OCI-LY3 (cell line): ENCODE measurements around the gene KLHDC9.

Experiments used
- H2AFZ ChIP-seq: fragments of 200-600, 300-600 bp; shearing (Covaris generic); 2 replicates; pipeline ENCODE4 v1.6.0; 2014; ENCODE audit warnings: antibody characterized with exemption, low read depth, low read length
- H3K27ac ChIP-seq: fragments of 200-600, 300-600 bp; sonication (generic); 2 replicates; pipeline ENCODE4 v1.5.1; 2014; ENCODE audit warnings: mild to moderate bottlenecking, low read length, moderate library complexity, mixed read lengths
- H3K27me3 ChIP-seq: fragments of 200-600, 300-600 bp; sonication (generic); 2 replicates; pipeline ENCODE4 v1.6.1; 2014; ENCODE audit warnings: low read depth, low read length, mixed read lengths
- H3K36me3 ChIP-seq: fragments of 200-600, 300-600 bp; sonication (generic); replicated peaks from 2 replicates; pipeline ENCODE3; 2014; ENCODE audit warnings: low read depth, low read length, mixed read lengths
- H3K4me1 ChIP-seq: fragments of 300-600, 200-600 bp; sonication (generic); 2 replicates; pipeline ENCODE4 v1.6.1; 2014; ENCODE audit warnings: low read length, mixed read lengths
- H3K4me2 ChIP-seq: fragments of 200-600, 300-600 bp; sonication (generic); 2 replicates; pipeline ENCODE4 v1.6.1; 2014; ENCODE audit warnings: low read length, mixed read lengths
- H3K4me3 ChIP-seq: fragments of 300-600, 200-600 bp; sonication (generic); 2 replicates; pipeline ENCODE4 v1.5.1; 2014; ENCODE audit warnings: antibody characterized with exemption, mild to moderate bottlenecking, low read length, moderate library complexity
- H3K79me2 ChIP-seq: fragments of 300-600, 200-600 bp; shearing (Covaris generic); 2 replicates; pipeline ENCODE4 v1.6.1; 2014; ENCODE audit warnings: mild to moderate bottlenecking, low read length, mixed read lengths
- H3K9ac ChIP-seq: fragments of 300-600, 200-600 bp; shearing (Covaris generic); 2 replicates; pipeline ENCODE4 v1.6.0; 2014; ENCODE audit warnings: mild to moderate bottlenecking, low read length, moderate library complexity
- H3K9me3 ChIP-seq: fragments of 200-600, 300-600 bp; shearing (Covaris generic); 2 replicates; pipeline ENCODE4 v1.6.1; 2014; ENCODE audit warnings: low read length, mixed read lengths; ENCODE audit not compliant: insufficient read depth
- H4K20me1 ChIP-seq: fragments of 200-600, 300-600 bp; sonication (generic); 2 replicates; pipeline ENCODE4 v1.6.1; 2016; ENCODE audit warnings: low read length, mixed read lengths; ENCODE audit not compliant: insufficient read depth
- EZH2phosphoT487 ChIP-seq: fragments of 200-600 bp; shearing (Covaris generic); IDR thresholded peaks from 2 replicates; pipeline ENCODE4 v1.6.1; 2018; ENCODE audit warnings: antibody characterized with exemption, mixed run types, low read depth
- TF ChIP-seq, protein P1 (sequence below): fragments of 200-600, 300-600 bp; sonication (generic); IDR thresholded peaks from 2 replicates; pipeline ENCODE4 v1.5.1; 2014; ENCODE audit warnings: antibody characterized with exemption, low read length, low read depth

Gene KLHDC9

DNA sequence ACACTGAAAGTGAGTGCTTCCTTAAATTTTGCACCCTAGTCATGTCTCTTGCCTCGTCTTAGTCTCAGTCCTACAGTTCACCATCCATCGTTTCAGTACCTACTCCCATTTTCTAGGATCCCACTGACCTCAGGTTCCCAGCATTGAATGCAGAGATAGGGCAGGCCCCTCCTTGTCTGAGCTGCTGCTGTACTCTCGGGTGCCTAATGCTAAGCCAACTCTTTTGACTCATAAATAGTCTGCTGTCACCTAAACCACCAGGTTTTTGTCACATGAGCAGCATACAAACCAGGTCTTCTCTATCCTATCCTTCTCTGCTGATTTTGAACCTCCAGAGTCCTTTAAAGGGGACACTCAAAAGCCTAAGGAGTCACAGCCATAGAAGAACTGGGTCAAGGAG lies 31.5 kb upstream of the KLHDC9 start:
- H3K4me3 ChIP-seq = no peak overlapping the region
- H3K36me3 ChIP-seq = peaks cover 26% of the 10 kb centered on the region
- TF ChIP-seq EZH2phosphoT487 = no peak
- TF ChIP-seq, protein P1, sequence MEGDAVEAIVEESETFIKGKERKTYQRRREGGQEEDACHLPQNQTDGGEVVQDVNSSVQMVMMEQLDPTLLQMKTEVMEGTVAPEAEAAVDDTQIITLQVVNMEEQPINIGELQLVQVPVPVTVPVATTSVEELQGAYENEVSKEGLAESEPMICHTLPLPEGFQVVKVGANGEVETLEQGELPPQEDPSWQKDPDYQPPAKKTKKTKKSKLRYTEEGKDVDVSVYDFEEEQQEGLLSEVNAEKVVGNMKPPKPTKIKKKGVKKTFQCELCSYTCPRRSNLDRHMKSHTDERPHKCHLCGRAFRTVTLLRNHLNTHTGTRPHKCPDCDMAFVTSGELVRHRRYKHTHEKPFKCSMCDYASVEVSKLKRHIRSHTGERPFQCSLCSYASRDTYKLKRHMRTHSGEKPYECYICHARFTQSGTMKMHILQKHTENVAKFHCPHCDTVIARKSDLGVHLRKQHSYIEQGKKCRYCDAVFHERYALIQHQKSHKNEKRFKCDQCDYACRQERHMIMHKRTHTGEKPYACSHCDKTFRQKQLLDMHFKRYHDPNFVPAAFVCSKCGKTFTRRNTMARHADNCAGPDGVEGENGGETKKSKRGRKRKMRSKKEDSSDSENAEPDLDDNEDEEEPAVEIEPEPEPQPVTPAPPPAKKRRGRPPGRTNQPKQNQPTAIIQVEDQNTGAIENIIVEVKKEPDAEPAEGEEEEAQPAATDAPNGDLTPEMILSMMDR = no peak
- H3K27me3 ChIP-seq = no peaks in the 10 kb centered on the region
- peaks cover 30% of the 10 kb centered on the region for H3K4me1 ChIP-seq
- no peaks in the 10 kb centered on the region for H3K9me3 ChIP-seq
- H3K79me2 ChIP-seq = peaks cover 72% of the 10 kb centered on the region
- peak overlapping the region; percentile 2; the same call in 1 of the 2 replicates for H3K4me2 ChIP-seq
- H3K9ac ChIP-seq = no peak overlapping the region
- no peak overlapping the region for H2AFZ ChIP-seq
- no peak overlapping the region for H3K27ac ChIP-seq
- H4K20me1 ChIP-seq = peaks cover 43% of the 10 kb centered on the region

DNA sequence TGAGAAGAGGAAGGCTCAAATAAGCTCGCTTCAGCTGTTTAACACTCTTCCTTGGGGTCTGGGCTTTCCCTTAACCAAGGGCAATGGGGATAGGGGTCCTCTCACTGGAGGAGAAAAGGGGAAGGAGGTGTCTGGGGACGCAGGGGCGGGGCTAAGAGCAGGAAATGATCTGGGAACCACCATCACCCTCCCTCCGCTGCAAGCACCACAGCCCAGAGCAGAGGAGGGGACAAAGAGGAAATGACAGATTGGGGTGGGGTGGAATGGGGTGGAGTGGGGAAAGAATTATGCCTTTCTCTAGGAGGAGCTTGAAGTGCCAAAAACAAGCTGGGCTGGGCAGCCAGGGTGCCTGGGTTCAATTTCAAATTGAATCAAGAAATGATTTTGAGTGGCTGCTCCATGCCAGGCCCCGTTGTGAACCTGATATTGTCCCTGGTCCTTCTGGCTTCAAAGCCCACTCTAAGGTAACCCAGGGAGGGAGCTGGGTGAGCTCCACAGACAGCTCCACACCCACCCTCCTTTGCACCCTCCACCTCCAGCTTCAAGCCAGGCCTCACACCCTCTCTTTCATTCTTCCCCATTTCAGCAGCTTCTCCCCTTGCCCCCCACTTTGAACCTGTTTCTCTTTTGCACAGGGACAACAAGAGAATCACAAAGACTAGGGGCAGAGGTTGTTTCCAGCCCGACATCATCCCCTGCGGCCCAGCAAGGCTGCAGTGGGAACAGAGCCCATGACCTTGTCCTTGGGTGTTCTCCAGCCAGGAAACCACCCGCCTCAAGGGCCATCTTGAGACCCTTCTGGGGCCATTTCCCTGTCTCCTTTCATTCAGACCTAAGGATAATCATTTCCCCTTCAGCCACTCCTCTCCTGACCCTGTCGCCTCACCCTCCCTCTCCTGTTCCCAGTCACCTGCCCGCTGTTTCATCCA lies 29.6 kb upstream of the KLHDC9 start:
- Histone ChIP-seq H4K20me1 (peaks cover 31% of the 10 kb centered on the region), H3K9me3 (no peaks in the 10 kb centered on the region), H3K36me3 (peaks cover 19% of the 10 kb centered on the region), H2AFZ (no peak overlapping the region), H3K27me3 (no peaks in the 10 kb centered on the region), H3K27ac (peak overlapping the region; percentile 89), H3K9ac (peak overlapping the region; percentile 99), H3K4me2 (peak overlapping the region; percentile 88), H3K4me3 (peak overlapping the region; percentile 90), H3K79me2 (peaks cover 58% of the 10 kb centered on the region), H3K4me1 (peaks cover 35% of the 10 kb centered on the region)
- TF ChIP-seq, protein P1 = no peak
- TF ChIP-seq EZH2phosphoT487 = no peak

DNA sequence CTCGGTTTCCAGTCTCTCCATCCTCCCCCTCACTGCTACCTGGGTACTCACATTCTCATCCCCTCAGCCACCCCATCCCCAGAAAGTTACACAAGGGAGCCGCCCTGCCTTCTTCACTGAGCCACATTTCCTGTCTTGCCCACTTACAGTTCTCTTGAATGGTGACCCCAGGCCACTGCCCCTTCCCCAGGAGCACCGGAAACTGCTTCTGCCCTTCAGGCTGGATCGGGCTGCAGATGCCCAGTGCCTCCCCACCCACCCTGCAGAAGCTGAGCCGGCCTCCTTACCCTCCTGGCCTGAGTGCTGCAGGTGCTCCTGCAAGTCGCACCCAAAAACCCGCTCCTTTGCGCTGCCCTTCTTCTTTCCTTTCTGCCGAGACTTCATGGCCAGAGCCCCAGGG lies 28.9 kb upstream of the KLHDC9 start:
- Histone ChIP-seq H3K4me2 (peak overlapping the region; percentile 88), H4K20me1 (peaks cover 26% of the 10 kb centered on the region), H3K4me3 (peak overlapping the region; percentile 90), H3K4me1 (peaks cover 35% of the 10 kb centered on the region), H3K79me2 (peaks cover 52% of the 10 kb centered on the region), H3K9ac (peak overlapping the region; percentile 99), H3K27me3 (no peaks in the 10 kb centered on the region), H3K36me3 (peaks cover 19% of the 10 kb centered on the region), H2AFZ (no peak overlapping the region), H3K27ac (peak overlapping the region; percentile 89), H3K9me3 (no peaks in the 10 kb centered on the region)
- TF ChIP-seq, protein P1 = no peak
- no peak for TF ChIP-seq EZH2phosphoT487

DNA sequence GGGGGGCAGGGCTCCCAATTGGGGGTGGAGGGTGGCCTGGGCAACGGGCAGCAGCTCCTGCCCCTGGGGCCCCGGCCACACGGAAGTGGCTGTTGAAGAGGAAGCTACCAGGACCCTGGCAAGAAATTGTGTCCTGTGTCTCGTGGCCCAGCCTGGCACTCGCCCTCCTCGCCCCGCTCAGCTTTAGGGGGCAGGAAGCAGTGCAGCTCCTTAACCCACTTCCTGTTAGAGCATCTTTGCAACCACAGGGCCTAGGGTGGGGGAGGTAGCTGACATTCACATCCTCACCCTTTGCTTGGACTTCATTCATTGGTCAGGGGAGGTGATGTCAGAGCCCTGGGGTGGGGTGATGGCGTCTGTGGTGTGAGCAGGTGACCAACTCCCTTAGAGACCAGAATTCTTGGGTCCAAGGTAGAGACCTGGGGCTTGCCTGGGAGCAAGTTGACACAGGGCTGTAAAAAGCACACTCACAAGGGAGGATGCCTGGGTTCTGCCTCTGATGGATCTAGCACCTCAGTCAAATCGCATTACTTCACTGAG lies 28.4 kb upstream of the KLHDC9 start, which contains the start of gene ARHGAP30:
Gene ARHGAP30, minus strand, starts transcription at position 161 of the 540 bp plus-strand sequence. CDS start 267 bp downstream, outside the sequence.
- peaks cover 19% of the 10 kb centered on the region for H3K36me3 ChIP-seq
- H4K20me1 ChIP-seq = peaks cover 23% of the 10 kb centered on the region
- H3K4me3 ChIP-seq = peak within 1 kb of the TSS; percentile 90
- H3K27ac ChIP-seq = peak within 1 kb of the TSS; percentile 89
- H3K79me2 ChIP-seq = peaks cover 47% of the 10 kb centered on the region
- H3K4me2 ChIP-seq = peak within 1 kb of the TSS; percentile 88
- H3K9ac ChIP-seq = peak within 1 kb of the TSS; percentile 99
- H3K4me1 ChIP-seq = peaks cover 35% of the 10 kb centered on the region
- no peaks in the 10 kb centered on the region for H3K9me3 ChIP-seq
- H3K27me3 ChIP-seq = no peaks in the 10 kb centered on the region
- 0 out of 2 replicates have a peak within 1 kb of the TSS, but pooled peaks have one; percentile 7 for H2AFZ ChIP-seq
- TF ChIP-seq, protein P1 = no peak
- TF ChIP-seq EZH2phosphoT487 = no peak
